WTC11 (cell line): ENCODE measurements around the gene TRNP1. TPM values are rescaled to one million over a fixed set of nuclear protein-coding genes. Genes with fewer than 3 reads are reported as not detected.

ENCODE experiments used
- ATAC-seq: fragments of 200-7000 bp; cut with Tn5 transposase; 2 replicates; pipeline ENCODE4 v1.10.0; 2021; ENCODE audit warnings: mild to moderate bottlenecking, moderate library complexity
- CTCF ChIA-PET: fragments of 300-600 bp; sonication (Branson Sonifier 250); formaldehyde crosslinking; loops from one replicate; lab custom pipeline; 2021; ENCODE audit warnings: antibody characterized with exemption; lab: Charles Lee
- POLR2A ChIA-PET: fragments of 350-600 bp; sonication (Branson Sonifier 250); formaldehyde crosslinking; loops from one replicate; lab custom pipeline; 2021; ENCODE audit warnings: antibody characterized with exemption; lab: Charles Lee
- DNase-seq: peaks from one replicate; pipeline ENCODE4 v3.0.0; 2021; ENCODE audit warnings: low spot score
- H3K27ac Mint-ChIP-seq: 2 replicates; pipeline ENCODE4 v1.8.0; 2021; ENCODE audit warnings: mixed read lengths
- H3K27me3 Mint-ChIP-seq: 2 replicates; pipeline ENCODE4 v1.8.0; 2021; ENCODE audit warnings: low read depth, mild to moderate bottlenecking, moderate library complexity, mixed read lengths
- H3K36me3 Mint-ChIP-seq: 2 replicates; pipeline ENCODE4 v1.8.0; 2021; ENCODE audit warnings: mixed read lengths
- H3K4me1 Mint-ChIP-seq: 2 replicates; pipeline ENCODE4 v1.8.0; 2022; ENCODE audit warnings: mixed read lengths
- H3K4me3 Mint-ChIP-seq: 2 replicates; pipeline ENCODE4 v1.8.0; 2021; ENCODE audit warnings: mild to moderate bottlenecking, moderate library complexity, mixed read lengths
- H3K9me3 Mint-ChIP-seq: 2 replicates; pipeline ENCODE4 v1.8.0; 2021; ENCODE audit warnings: mixed read lengths
- EMX1 ChIP-seq: fragments of 250-450 bp; sonication (Bioruptor Pico); IDR thresholded peaks from 2 replicates; pipeline ENCODE4 v1.8.0; 2021; ENCODE audit warnings: mild to moderate bottlenecking
- FOXJ3 ChIP-seq: sonication (generic); formaldehyde crosslinking; IDR thresholded peaks from 2 replicates; pipeline ENCODE4 v1.9.0; 2021; ENCODE audit warnings: missing genetic modification reagents, mild to moderate bottlenecking, borderline replicate concordance
- JAZF1 ChIP-seq: fragments of 250-450 bp; sonication (Bioruptor Pico); IDR thresholded peaks from 2 replicates; pipeline ENCODE4 v1.9.0; 2021; ENCODE audit warnings: moderate library complexity, mild to moderate bottlenecking, inconsistent platforms
- SMAD4 ChIP-seq: sonication (generic); formaldehyde crosslinking; IDR thresholded peaks from 2 replicates; pipeline ENCODE4 v1.8.0; 2022; ENCODE audit warnings: mild to moderate bottlenecking, missing genetic modification reagents
- ZNF416 ChIP-seq: fragments of 250-450 bp; sonication (Bioruptor Pico); IDR thresholded peaks from 2 replicates; pipeline ENCODE4 v1.9.0; 2021; ENCODE audit warnings: mild to moderate bottlenecking, inconsistent platforms
- ZNF671 ChIP-seq: fragments of 250-450 bp; sonication (Bioruptor Pico); IDR thresholded peaks from 2 replicates; pipeline ENCODE4 v1.8.0; 2021; ENCODE audit warnings: mild to moderate bottlenecking
- total RNA-seq: library from RNA; stranded (reverse); gene quantifications from 3 replicates; pipeline ENCODE4 v1.2.3, GENCODE V29; 2021
- TF ChIP-seq, protein P1 (sequence below): fragments of 250-450 bp; sonication (Bioruptor Pico); IDR thresholded peaks from 2 replicates; pipeline ENCODE4 v1.9.0; 2021; ENCODE audit warnings: mild to moderate bottlenecking, borderline replicate concordance
- TF ChIP-seq, protein P2 (sequence below): sonication (generic); formaldehyde crosslinking; IDR thresholded peaks from 2 replicates; pipeline ENCODE4 v1.8.0; 2023; ENCODE audit warnings: mild to moderate bottlenecking, missing genetic modification reagents
- TF ChIP-seq, protein P3 (sequence below): fragments of 250-450 bp; sonication (Bioruptor Pico); IDR thresholded peaks from 2 replicates; pipeline ENCODE4 v1.9.0; 2021; ENCODE audit warnings: moderate library complexity, mild to moderate bottlenecking, inconsistent platforms, borderline replicate concordance
- TF ChIP-seq, protein P4 (sequence below): sonication (generic); formaldehyde crosslinking; IDR thresholded peaks from 2 replicates; pipeline ENCODE4 v1.8.1; 2022; ENCODE audit warnings: low read depth, missing genetic modification reagents, borderline replicate concordance
- TF ChIP-seq, protein P5 (sequence below): sonication (generic); formaldehyde crosslinking; IDR thresholded peaks from 2 replicates; pipeline ENCODE4 v1.8.1; 2023; ENCODE audit warnings: mild to moderate bottlenecking, missing genetic modification reagents

The TRNP1 gene
- total RNA-seq, 1 experiment from 2014 or later: 37.6 TPM

DNA sequence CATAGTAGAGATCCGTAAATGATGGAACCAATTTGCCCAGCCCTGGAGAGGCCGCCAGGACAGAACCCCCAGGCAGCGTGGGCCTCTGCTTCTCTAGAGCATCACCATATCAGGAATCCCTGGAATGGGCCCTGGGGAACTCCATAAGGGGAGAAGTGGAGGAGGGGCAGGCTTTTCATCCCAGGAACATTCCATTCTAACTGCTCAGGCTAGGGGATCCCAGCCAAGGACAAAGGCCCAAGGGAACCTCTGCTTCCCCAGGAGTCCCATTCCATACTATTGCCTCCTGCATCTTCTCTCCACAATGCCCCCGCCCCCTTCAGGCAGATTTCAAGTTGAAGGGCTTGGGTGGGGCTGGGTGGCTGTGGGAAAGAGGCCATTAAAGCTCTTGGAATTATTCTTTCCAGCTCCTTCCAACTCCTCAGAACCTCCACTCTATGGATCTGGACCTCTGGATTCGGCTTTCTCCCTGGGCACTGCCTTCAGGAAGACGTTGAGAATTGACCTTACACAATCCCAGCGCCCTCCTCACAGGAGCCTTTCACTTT, 6.0 kb downstream of the TRNP1 start (continued):
- TF ChIP-seq, protein P1, sequence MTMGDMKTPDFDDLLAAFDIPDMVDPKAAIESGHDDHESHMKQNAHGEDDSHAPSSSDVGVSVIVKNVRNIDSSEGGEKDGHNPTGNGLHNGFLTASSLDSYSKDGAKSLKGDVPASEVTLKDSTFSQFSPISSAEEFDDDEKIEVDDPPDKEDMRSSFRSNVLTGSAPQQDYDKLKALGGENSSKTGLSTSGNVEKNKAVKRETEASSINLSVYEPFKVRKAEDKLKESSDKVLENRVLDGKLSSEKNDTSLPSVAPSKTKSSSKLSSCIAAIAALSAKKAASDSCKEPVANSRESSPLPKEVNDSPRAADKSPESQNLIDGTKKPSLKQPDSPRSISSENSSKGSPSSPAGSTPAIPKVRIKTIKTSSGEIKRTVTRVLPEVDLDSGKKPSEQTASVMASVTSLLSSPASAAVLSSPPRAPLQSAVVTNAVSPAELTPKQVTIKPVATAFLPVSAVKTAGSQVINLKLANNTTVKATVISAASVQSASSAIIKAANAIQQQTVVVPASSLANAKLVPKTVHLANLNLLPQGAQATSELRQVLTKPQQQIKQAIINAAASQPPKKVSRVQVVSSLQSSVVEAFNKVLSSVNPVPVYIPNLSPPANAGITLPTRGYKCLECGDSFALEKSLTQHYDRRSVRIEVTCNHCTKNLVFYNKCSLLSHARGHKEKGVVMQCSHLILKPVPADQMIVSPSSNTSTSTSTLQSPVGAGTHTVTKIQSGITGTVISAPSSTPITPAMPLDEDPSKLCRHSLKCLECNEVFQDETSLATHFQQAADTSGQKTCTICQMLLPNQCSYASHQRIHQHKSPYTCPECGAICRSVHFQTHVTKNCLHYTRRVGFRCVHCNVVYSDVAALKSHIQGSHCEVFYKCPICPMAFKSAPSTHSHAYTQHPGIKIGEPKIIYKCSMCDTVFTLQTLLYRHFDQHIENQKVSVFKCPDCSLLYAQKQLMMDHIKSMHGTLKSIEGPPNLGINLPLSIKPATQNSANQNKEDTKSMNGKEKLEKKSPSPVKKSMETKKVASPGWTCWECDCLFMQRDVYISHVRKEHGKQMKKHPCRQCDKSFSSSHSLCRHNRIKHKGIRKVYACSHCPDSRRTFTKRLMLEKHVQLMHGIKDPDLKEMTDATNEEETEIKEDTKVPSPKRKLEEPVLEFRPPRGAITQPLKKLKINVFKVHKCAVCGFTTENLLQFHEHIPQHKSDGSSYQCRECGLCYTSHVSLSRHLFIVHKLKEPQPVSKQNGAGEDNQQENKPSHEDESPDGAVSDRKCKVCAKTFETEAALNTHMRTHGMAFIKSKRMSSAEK: no peak
- TF ChIP-seq EMX1 (CRISPR knock-in tag): peak; percentile 39; the same call in 1 of the 2 replicates
- TF ChIP-seq, protein P2, sequence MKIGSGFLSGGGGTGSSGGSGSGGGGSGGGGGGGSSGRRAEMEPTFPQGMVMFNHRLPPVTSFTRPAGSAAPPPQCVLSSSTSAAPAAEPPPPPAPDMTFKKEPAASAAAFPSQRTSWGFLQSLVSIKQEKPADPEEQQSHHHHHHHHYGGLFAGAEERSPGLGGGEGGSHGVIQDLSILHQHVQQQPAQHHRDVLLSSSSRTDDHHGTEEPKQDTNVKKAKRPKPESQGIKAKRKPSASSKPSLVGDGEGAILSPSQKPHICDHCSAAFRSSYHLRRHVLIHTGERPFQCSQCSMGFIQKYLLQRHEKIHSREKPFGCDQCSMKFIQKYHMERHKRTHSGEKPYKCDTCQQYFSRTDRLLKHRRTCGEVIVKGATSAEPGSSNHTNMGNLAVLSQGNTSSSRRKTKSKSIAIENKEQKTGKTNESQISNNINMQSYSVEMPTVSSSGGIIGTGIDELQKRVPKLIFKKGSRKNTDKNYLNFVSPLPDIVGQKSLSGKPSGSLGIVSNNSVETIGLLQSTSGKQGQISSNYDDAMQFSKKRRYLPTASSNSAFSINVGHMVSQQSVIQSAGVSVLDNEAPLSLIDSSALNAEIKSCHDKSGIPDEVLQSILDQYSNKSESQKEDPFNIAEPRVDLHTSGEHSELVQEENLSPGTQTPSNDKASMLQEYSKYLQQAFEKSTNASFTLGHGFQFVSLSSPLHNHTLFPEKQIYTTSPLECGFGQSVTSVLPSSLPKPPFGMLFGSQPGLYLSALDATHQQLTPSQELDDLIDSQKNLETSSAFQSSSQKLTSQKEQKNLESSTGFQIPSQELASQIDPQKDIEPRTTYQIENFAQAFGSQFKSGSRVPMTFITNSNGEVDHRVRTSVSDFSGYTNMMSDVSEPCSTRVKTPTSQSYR: peak; percentile 74
- no peak for TF ChIP-seq SMAD4 (CRISPR knock-in tag)
- TF ChIP-seq ZNF416 (CRISPR knock-in tag): no peak

DNA sequence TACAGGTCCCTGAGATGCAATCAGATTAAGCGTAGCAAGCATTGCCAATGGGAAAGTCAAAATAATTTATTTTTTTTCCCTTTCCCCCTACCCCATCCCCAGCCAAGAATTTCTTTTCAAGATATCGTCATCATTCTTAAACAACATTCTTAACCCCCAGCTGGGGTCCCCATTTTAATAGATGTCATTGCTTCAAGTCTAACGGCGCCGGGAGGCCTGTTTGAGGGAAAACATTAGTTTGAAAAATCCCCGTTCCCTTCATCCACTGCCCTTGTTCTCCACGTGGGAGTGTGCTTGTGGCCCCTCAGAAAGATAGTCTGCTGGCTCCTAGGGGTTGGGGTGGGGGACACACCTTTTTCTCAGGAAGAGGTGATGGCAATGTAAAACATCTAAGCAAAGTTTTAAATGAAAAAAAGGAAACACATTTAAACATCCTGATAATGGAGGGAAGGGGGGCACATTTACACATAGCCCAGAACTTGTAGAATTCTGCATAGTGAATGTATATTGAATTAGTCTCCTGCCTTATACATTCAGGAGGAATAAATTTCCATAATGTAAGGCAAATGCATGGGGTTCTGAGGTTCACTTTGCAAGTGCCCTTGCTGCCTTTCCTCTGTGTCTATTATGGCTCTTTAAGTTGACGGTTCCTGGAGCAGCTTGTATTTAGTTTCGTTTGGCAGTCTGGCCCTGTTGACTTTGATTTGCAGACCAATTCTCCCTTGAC, 6.8 kb downstream of the TRNP1 start:
- Mint-ChIP-seq H3K9me3 (no peaks in the 10 kb centered on the region), H3K27ac (peak overlapping the region; percentile 97), H3K4me1 (peaks cover 95% of the 10 kb centered on the region), H3K36me3 (peaks cover 48% of the 10 kb centered on the region), H3K4me3 (0 out of 2 replicates have a peak overlapping the region, but pooled peaks have one; percentile 10), H3K27me3 (no peaks in the 10 kb centered on the region)
- ATAC-seq (no peak), DNase-seq (no peak)
- TF ChIP-seq, protein P3, sequence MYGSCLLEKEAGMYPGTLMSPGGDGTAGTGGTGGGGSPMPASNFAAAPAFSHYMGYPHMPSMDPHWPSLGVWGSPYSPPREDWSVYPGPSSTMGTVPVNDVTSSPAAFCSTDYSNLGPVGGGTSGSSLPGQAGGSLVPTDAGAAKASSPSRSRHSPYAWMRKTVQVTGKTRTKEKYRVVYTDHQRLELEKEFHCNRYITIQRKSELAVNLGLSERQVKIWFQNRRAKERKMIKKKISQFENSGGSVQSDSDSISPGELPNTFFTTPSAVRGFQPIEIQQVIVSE (CRISPR knock-in tag): no peak
- TF ChIP-seq ZNF671 (CRISPR knock-in tag) (no peak), FOXJ3 (no peak), SMAD4 (CRISPR knock-in tag) (no peak), ZNF416 (CRISPR knock-in tag) (no peak), JAZF1 (CRISPR knock-in tag) (no peak)
- TF ChIP-seq, protein P4, sequence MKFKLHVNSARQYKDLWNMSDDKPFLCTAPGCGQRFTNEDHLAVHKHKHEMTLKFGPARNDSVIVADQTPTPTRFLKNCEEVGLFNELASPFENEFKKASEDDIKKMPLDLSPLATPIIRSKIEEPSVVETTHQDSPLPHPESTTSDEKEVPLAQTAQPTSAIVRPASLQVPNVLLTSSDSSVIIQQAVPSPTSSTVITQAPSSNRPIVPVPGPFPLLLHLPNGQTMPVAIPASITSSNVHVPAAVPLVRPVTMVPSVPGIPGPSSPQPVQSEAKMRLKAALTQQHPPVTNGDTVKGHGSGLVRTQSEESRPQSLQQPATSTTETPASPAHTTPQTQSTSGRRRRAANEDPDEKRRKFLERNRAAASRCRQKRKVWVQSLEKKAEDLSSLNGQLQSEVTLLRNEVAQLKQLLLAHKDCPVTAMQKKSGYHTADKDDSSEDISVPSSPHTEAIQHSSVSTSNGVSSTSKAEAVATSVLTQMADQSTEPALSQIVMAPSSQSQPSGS (CRISPR knock-in tag): no peak
- TF ChIP-seq, protein P5, sequence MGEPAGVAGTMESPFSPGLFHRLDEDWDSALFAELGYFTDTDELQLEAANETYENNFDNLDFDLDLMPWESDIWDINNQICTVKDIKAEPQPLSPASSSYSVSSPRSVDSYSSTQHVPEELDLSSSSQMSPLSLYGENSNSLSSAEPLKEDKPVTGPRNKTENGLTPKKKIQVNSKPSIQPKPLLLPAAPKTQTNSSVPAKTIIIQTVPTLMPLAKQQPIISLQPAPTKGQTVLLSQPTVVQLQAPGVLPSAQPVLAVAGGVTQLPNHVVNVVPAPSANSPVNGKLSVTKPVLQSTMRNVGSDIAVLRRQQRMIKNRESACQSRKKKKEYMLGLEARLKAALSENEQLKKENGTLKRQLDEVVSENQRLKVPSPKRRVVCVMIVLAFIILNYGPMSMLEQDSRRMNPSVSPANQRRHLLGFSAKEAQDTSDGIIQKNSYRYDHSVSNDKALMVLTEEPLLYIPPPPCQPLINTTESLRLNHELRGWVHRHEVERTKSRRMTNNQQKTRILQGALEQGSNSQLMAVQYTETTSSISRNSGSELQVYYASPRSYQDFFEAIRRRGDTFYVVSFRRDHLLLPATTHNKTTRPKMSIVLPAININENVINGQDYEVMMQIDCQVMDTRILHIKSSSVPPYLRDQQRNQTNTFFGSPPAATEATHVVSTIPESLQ: no peak
- ChIA-PET POLR2A (interaction anchor here (0.6 to 5.5 kb wide), 3 partner anchors 10 to 145 kb away, joined by 3 to 83 read pairs (median 3); partner anchors contain the start of gene TENT5B), CTCF (interaction anchor here (0.7 to 9.2 kb wide), 6 partner anchors 9 to 97 kb away, joined by 3 to 190 read pairs (median 6); no protein-coding TSS in a partner anchor)
